Measurements from ENCODE around the gene BTRC.
"Not testable (repeated sequence)": the region's sequence is repeated elsewhere in the genome, so short reads cannot be mapped to it uniquely, and the experiment has no call there.

Gene BTRC

GRCh38 chr10:101351017-101351416 is 2.9 kb upstream of the BTRC start:
- DNase-seq, result no peak

GRCh38 chr10:101351477-101351876 is 2.5 kb upstream of the BTRC start:
- DNase-seq, result no peak

- DNase-seq, result not testable (repeated sequence)
Measured at GRCh38 chr10:101352857-101353256, 1.1 kb upstream of the BTRC start.

GRCh38 chr10:101354328-101355071 is 535 bp downstream of the BTRC start:
- DNase-seq, result no peak

- DNase-seq, result no peak
Measured at GRCh38 chr10:101355072-101355706, 1.2 kb downstream of the BTRC start.

- DNase-seq, result no peak
Measured at GRCh38 chr10:101356132-101356531, 2.2 kb downstream of the BTRC start.

GRCh38 chr10:101357958-101358357 is 4.0 kb downstream of the BTRC start:
- DNase-seq, result no peak

GRCh38 chr10:101358706-101359300 is 4.8 kb downstream of the BTRC start:
- no peak for DNase-seq

GRCh38 chr10:101360090-101360489 is 6.1 kb downstream of the BTRC start:
- DNase-seq, result not testable (repeated sequence)

- not testable (repeated sequence) for DNase-seq
Measured at GRCh38 chr10:101360841-101361240, 6.9 kb downstream of the BTRC start.

GRCh38 chr10:101363850-101364400 is 10.0 kb downstream of the BTRC start:
- DNase-seq, result no peak

GRCh38 chr10:101364721-101365120 is 10.8 kb downstream of the BTRC start:
- no peak for DNase-seq

GRCh38 chr10:101367569-101368453 is 13.8 kb downstream of the BTRC start:
- DNase-seq, result peak; percentile 38

- no peak for DNase-seq
Measured at GRCh38 chr10:101373063-101373462, 19.1 kb downstream of the BTRC start.

- DNase-seq, result not testable (repeated sequence)
Measured at GRCh38 chr10:101373993-101374392, 20.0 kb downstream of the BTRC start.

- DNase-seq, result no peak
Measured at GRCh38 chr10:101375076-101375475, 21.1 kb downstream of the BTRC start.

GRCh38 chr10:101379663-101380352 is 25.8 kb downstream of the BTRC start:
- no peak for DNase-seq

- no peak for DNase-seq
Measured at GRCh38 chr10:101380353-101381017, 26.5 kb downstream of the BTRC start.

GRCh38 chr10:101385866-101386658 is 32.1 kb downstream of the BTRC start:
- no peak for DNase-seq

- DNase-seq, result no peak
Measured at GRCh38 chr10:101386659-101387259, 32.8 kb downstream of the BTRC start.

All from NCI-H446 treated with DMSO at 0.1 percent for 48 hours (cell line).